ENCODE results near the gene ATP6V1B1.

ATP6V1B1 gene

DNA sequence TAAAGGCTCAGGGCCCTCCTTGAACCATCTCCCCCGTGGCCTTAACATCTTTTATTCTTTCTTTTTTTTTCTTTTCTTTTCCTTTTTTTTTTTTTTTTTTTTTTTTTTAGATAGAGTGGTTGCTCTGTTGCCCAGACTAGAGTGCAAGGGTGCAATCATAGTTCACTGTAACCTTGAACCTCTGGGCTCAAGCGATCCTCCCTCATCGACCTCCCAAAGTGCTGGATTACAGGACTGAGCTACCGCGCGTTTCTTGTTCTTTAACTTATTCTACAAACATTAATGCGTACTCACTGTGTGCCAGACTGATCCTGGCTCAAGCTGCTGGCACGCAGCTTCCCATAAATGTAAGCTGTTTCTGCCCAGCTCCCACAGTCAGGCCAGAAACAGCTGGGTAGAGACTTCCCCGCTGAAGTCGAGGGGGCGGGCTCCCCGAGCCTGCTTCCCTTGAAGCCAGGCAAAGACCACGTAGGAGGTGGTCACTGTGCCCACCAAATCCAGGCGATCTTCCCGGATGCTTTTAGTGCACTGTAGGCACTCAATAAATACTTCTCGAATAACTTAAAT lies 29.2 kb upstream of the ATP6V1B1 start:
- DNase-seq (ENCODE audit: low read depth), result no peak
- no peak overlapping the region for H3K4me3 ChIP-seq (ENCODE audit: low read length)
- TF ChIP-seq, protein P1, sequence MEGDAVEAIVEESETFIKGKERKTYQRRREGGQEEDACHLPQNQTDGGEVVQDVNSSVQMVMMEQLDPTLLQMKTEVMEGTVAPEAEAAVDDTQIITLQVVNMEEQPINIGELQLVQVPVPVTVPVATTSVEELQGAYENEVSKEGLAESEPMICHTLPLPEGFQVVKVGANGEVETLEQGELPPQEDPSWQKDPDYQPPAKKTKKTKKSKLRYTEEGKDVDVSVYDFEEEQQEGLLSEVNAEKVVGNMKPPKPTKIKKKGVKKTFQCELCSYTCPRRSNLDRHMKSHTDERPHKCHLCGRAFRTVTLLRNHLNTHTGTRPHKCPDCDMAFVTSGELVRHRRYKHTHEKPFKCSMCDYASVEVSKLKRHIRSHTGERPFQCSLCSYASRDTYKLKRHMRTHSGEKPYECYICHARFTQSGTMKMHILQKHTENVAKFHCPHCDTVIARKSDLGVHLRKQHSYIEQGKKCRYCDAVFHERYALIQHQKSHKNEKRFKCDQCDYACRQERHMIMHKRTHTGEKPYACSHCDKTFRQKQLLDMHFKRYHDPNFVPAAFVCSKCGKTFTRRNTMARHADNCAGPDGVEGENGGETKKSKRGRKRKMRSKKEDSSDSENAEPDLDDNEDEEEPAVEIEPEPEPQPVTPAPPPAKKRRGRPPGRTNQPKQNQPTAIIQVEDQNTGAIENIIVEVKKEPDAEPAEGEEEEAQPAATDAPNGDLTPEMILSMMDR (IDR thresholded peaks at IDR 0.05; ENCODE audit: insufficient read depth, low read depth, low read length, missing control alignments), result no peak

DNA sequence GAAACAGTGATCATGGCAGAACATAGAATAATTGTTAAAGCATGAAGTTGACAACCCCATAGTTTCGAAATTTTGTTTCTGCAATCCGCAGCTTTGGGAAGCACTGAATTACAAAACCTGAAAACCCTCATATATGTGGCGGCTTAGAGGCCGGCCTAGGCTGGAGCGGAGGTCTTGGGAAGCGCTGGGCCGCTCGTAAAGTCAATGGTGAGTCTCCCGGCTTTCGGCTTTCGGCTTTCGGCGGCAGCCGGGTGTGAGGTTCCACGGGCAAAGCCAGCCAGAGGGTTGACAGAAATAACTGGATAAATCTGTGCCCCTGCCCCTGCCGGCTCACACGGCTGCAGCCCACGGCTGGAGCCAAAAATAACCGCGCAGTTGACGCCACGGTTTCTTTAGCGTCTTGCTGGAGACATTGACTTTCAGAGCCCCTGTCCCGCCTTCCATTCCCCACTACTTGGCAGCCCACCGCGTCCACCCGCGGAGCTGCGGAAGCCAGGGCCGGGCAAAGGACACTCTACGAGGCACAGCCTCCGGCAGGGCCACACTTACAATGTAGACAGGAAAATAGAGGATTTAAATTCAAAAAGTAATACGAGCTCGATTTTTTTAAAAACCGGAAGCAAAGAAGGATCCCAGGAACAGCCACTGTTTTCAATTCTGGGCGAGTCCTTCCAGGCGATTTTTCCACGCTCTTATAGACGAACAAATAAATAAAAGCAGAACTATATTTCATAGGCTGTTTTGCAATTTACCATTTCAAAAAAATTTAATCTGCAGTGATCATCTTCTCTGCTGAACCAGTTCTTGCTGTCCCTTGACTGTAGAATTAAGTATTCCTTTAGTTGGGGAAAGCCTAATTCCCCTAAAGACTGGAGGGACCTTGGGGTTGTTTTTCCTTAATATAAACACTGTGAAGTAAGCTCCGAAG lies 28.3 kb upstream of the ATP6V1B1 start:
- TF ChIP-seq, protein P1 (IDR thresholded peaks at IDR 0.05; ENCODE audit: insufficient read depth, low read depth, low read length, missing control alignments), result no peak
- DNase-seq (ENCODE audit: low read depth), result no peak
- H3K4me3 ChIP-seq (ENCODE audit: low read length), result peak overlapping the region; percentile 13

DNA sequence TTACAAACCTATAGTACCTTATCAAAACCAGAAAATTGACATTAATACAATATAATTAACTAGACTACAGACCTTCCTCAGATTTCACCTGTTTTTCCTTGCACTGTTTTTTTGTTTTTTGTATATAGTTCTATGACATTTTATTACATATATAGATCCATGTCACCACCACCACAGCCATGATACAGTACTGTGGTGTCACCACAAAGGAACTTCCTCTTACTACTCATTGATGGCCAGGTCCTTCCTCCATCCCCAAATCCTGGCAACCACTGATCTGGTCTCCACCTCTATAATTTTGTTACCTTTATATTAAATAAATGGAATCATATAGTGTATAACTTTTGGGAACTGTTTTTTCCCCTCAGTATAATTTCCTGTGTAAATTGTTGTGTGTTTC lies 19.4 kb upstream of the ATP6V1B1 start:
- DNase-seq (ENCODE audit: low read depth), result no peak
- TF ChIP-seq, protein P1 (IDR thresholded peaks at IDR 0.05; ENCODE audit: insufficient read depth, low read depth, low read length, missing control alignments), result no peak
- H3K4me3 ChIP-seq (ENCODE audit: low read length), result no peak overlapping the region

DNA sequence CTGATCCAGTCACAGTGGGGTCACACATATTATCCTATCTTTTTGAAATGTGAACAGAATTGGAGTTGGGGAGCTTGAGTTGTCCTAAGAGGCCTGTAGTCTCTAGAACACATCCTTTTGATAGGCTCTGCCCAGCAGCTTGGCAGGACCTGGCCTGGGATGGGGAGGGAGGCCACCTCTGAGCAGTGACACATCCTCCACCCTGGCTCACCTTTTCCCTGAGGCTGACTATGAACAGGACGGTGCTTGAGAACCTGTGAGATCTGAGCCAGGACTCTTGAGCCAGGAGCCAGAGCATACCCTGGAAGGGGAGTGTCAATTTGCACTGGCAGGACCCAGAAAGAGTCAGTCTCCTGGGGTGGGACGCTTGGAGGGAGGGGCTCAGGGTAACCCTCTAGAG lies 17.7 kb upstream of the ATP6V1B1 start:
- no peak overlapping the region for H3K4me3 ChIP-seq (ENCODE audit: low read length)
- TF ChIP-seq, protein P1 (IDR thresholded peaks at IDR 0.05; ENCODE audit: insufficient read depth, low read depth, low read length, missing control alignments), result no peak
- DNase-seq (ENCODE audit: low read depth), result no peak

DNA sequence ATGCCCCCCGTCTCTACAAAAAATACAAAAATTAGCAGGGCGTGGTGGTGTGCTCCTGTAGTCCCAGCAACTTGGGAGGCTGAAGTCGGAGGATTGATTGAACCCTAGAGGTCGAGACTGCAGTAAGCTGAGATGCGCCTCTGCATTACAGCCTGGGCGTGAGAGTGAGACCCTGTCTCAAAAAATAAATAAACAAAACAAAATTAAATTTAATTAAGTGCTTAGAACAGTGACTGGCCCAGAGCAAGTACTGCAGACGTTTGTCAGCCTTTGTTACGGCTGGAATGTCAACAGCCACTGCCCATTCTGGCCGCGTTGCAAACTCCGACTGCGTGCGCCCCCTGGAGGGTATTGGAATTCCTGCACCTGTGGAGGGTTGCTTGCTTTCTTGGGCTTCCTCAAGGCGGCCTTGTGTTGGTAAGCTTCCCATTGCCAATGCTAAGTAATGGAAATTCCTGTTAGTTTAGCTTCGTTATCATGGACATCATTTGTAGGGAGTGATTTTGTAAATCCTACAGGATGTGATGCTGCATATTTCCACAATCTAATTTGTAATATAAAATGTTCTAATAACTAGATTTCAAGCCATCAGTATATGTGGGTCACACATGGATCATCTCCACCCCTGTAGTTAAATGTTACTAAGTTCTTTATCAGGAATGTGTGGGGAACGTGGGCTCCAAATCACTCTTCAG lies 15.9 kb upstream of the ATP6V1B1 start:
- peak; percentile 76 for DNase-seq (ENCODE audit: low read depth)
- no peak overlapping the region for H3K4me3 ChIP-seq (ENCODE audit: low read length)
- TF ChIP-seq, protein P1 (IDR thresholded peaks at IDR 0.05; ENCODE audit: insufficient read depth, low read depth, low read length, missing control alignments), result peak; percentile 93

DNA sequence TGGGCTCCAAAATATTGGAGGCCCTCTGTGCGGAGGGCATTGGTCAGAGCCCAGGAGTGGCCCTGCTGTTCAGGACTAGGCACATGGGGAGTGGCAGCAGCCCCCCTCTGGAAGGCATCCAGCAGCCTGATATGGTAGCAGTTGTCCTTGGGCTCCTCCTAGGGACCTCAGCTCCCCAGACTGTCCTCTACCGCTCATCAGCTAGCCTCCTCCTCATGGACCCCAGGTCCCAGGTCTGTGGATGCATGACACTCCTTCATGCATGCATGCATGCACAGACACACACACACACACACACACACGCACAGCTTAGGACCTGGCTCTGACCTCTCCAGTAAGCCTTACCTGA lies 15.4 kb upstream of the ATP6V1B1 start:
- TF ChIP-seq, protein P1 (IDR thresholded peaks at IDR 0.05; ENCODE audit: insufficient read depth, low read depth, low read length, missing control alignments), result no peak
- H3K4me3 ChIP-seq (ENCODE audit: low read length), result no peak overlapping the region
- no peak for DNase-seq (ENCODE audit: low read depth)

All from epithelial cell of esophagus (primary cell).